Neural progenitor cell (in vitro differentiated cells): ENCODE data around the gene DBH.

Experiments
- CTCF ChIP-seq: fragments of 200-600 bp; sonication (generic); IDR thresholded peaks from 2 replicates; pipeline ENCODE4 v1.5.1; 2017; ENCODE audit warnings: antibody characterized with exemption, mild to moderate bottlenecking
- EZH2 ChIP-seq: fragments of 200-600 bp; sonication (generic); IDR thresholded peaks from 2 replicates; pipeline ENCODE4 v1.6.1; 2017; ENCODE audit warnings: antibody characterized with exemption, mild to moderate bottlenecking, moderate library complexity
- EZH2phosphoT487 ChIP-seq: fragments of 200-600 bp; sonication (generic); IDR thresholded peaks from 2 replicates; pipeline ENCODE4 v1.6.1; 2017; ENCODE audit warnings: antibody characterized with exemption

GRCh38 chr9:133694686-133695085 is 58.5 kb downstream of the DBH start:
- no peak for TF ChIP-seq CTCF
- no peak for TF ChIP-seq EZH2
- no peak for TF ChIP-seq EZH2phosphoT487
